Liver (tissue), 9 donors: ENCODE data around the gene VDR. TPM values are rescaled to one million over a fixed set of nuclear protein-coding genes. Genes with fewer than 3 reads are reported as not detected.

ENCODE experiments used
- DNase-seq: peaks from one replicate; pipeline ENCODE4 v3.0.0-alpha.2; 2017; ENCODE audit warnings: low spot score
- H3K27ac ChIP-seq, 2 donors: one replicate each; pipeline ENCODE4 v1.7.0; 2013; ENCODE audit warnings: inconsistent platforms in 2 of 2, low read length in 2 of 2, control low read depth in 1 of 2, low read depth in 1 of 2, mild to moderate bottlenecking in 1 of 2
- H3K27me3 ChIP-seq, 4 donors: one replicate each; pipeline versions ENCODE4 v1.6.1 to v1.7.0; 2013; ENCODE audit warnings: low read length in 3 of 4, inconsistent platforms in 1 of 4, mild to moderate bottlenecking in 1 of 4, moderate library complexity in 1 of 4; ENCODE audit not compliant: control insufficient read depth in 4 of 4, insufficient read depth in 4 of 4
- H3K36me3 ChIP-seq, 4 donors: one replicate each; pipeline versions ENCODE4 v1.6.1 to v1.7.0; 2013; ENCODE audit warnings: low read length in 3 of 4, mild to moderate bottlenecking in 3 of 4, low read depth in 1 of 4, moderate library complexity in 1 of 4; ENCODE audit not compliant: control insufficient read depth in 4 of 4, insufficient read depth in 3 of 4
- H3K4me1 ChIP-seq, 4 donors: one replicate each; pipeline versions ENCODE4 v1.6.1 to v1.7.0; 2013; ENCODE audit warnings: low read length in 3 of 4, mild to moderate bottlenecking in 3 of 4, moderate library complexity in 1 of 4; ENCODE audit not compliant: control insufficient read depth in 4 of 4, insufficient read depth in 4 of 4
- H3K4me3 ChIP-seq, 3 donors: one replicate each; pipeline versions ENCODE4 v1.6.1 to v1.7.0; 2013; ENCODE audit warnings: low read length in 3 of 3, control low read depth in 1 of 3, low read depth in 1 of 3, mild to moderate bottlenecking in 1 of 3
- H3K9ac ChIP-seq, 2 donors: one replicate each; pipeline ENCODE4 v1.7.0; 2013; ENCODE audit warnings: low read length in 2 of 2, mild to moderate bottlenecking in 2 of 2, moderate library complexity in 2 of 2, control low read depth in 1 of 2, low read depth in 1 of 2
- H3K9me3 ChIP-seq, 4 donors: one replicate each; pipeline versions ENCODE4 v1.6.1 to v1.7.0; 2013; ENCODE audit warnings: low read length in 3 of 4; ENCODE audit not compliant: control insufficient read depth in 4 of 4
- ATF3 ChIP-seq: IDR thresholded peaks from 2 replicates; pipeline ENCODE4 v1.6.1; 2016; ENCODE audit warnings: antibody characterized with exemption
- EGR1 ChIP-seq, 2 donors: IDR thresholded peaks; 2 replicates each; pipeline ENCODE4 v1.6.1; 2016 to 2018; ENCODE audit warnings: antibody characterized with exemption in 2 of 2, low read depth in 2 of 2
- FOXA1 ChIP-seq: IDR thresholded peaks from 2 replicates; pipeline ENCODE4 v1.6.1; 2016; ENCODE audit warnings: antibody characterized with exemption
- FOXA2 ChIP-seq: IDR thresholded peaks from 2 replicates; pipeline ENCODE4 v1.6.1; 2016; ENCODE audit warnings: antibody characterized with exemption
- GABPA ChIP-seq, 2 donors: IDR thresholded peaks in 1 of 2; conservative IDR thresholded peaks in 1 of 2; 2 replicates each; pipeline ENCODE4 v1.6.1; 2016; ENCODE audit warnings: antibody characterized with exemption in 2 of 2, mild to moderate bottlenecking in 1 of 2, moderate library complexity in 1 of 2
- HNF4A ChIP-seq, 2 donors: conservative IDR thresholded peaks; 2 replicates each; pipeline ENCODE4 v1.6.1; 2016; ENCODE audit warnings: antibody characterized with exemption in 2 of 2, mild to moderate bottlenecking in 2 of 2
- HNF4G ChIP-seq: IDR thresholded peaks from 2 replicates; pipeline ENCODE4 v1.6.1; 2016; ENCODE audit warnings: antibody characterized with exemption
- JUND ChIP-seq, 2 donors: IDR thresholded peaks; 2 replicates each; pipeline ENCODE4 v1.6.1; 2016; ENCODE audit warnings: antibody characterized with exemption in 2 of 2
- MAX ChIP-seq: IDR thresholded peaks from 2 replicates; pipeline ENCODE4 v1.6.1; 2016; ENCODE audit warnings: antibody characterized with exemption
- NR2F2 ChIP-seq: IDR thresholded peaks from 2 replicates; pipeline ENCODE4 v1.6.1; 2016; ENCODE audit warnings: antibody characterized with exemption
- RXRA ChIP-seq, 2 donors: IDR thresholded peaks; 2 replicates each; pipeline ENCODE4 v1.6.1; 2017 to 2018; ENCODE audit warnings: antibody characterized with exemption in 2 of 2, mild to moderate bottlenecking in 1 of 2
- SP1 ChIP-seq: IDR thresholded peaks from 2 replicates; pipeline ENCODE4 v1.6.1; 2018; ENCODE audit warnings: antibody characterized with exemption, mild to moderate bottlenecking
- TAF1 ChIP-seq: conservative IDR thresholded peaks from 2 replicates; pipeline ENCODE4 v1.6.1; 2016; ENCODE audit warnings: antibody characterized with exemption, mild to moderate bottlenecking
- YY1 ChIP-seq: IDR thresholded peaks from 2 replicates; pipeline ENCODE4 v1.6.1; 2016; ENCODE audit warnings: antibody characterized with exemption, mild to moderate bottlenecking
- ZBTB33 ChIP-seq: IDR thresholded peaks from 2 replicates; pipeline ENCODE4 v1.6.1; 2016; ENCODE audit warnings: antibody characterized with exemption
- WGBS: extraction: QIAGEN DNeasy Blood & Tissue Kit; methylation state at CpG from one replicate; pipeline ENCODE4 v1.1.7; 2013; 5-methylcytosine and 5-hydroxymethylcytosine counted together
- polyA plus RNA-seq, 2 donors: library from polyadenylated mRNA; stranded (reverse) in 1 of 2; unstranded in 1 of 2; fragments of 200-250 nt in 1 of 2; fragments of >200 nt in 1 of 2; fragmentation: Nextera tagmentation in 1 of 2; extraction: Ambion mirVana in 1 of 2; gene quantifications; one replicate each; pipeline versions ENCODE4 v1.2.1 to v1.2.3, GENCODE V29; 2013 to 2015
- total RNA-seq, 2 donors: library from RNA; depleted of rRNA; stranded (reverse); fragments of >200 nt; gene quantifications; one replicate each; pipeline ENCODE4 v1.2.3, GENCODE V29; 2014
- TF ChIP-seq, protein P1 (sequence below): IDR thresholded peaks from 2 replicates; pipeline ENCODE4 v1.6.1; 2016; ENCODE audit warnings: antibody characterized with exemption, mild to moderate bottlenecking
- TF ChIP-seq, protein P2 (sequence below): fragments of 150-350 bp; IDR thresholded peaks from 2 replicates; pipeline ENCODE4 v1.5.1; 2017; ENCODE audit warnings: improper control_type of control experiment, low read depth, low read length; ENCODE audit not compliant: missing input control
- donor health status: healthy.
- donor health status: healthy.
- donor health status: healthy.
- donor health status: healthy.
- donor health status: healthy.

VDR gene
- total and polyA plus RNA-seq, 4 donors = 0.25 to 0.47 (median 0.35) TPM

DNA sequence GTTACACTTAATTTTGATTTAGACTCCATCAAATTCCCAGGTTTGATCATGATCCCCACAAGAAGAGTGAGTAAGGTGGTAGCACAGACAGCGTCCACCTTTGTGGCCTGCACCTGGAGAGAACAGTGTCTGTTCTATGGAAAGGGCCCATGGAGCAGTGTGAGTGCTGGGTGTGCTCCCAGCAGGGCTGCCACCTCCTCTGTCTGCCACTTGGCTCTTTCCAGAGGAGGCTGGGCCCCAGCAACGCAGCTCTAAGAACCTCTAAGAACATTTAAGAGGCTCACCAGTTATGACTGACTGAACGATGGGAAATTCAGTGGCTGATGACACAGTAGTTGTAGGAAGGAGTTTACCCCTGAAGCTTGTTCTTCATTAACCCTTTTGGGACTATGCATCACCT is 17.3 kb downstream of the VDR start:
- DNase-seq = no peak
- Histone ChIP-seq H3K27ac (no peak overlapping the region), H3K4me1 (no peaks in the 10 kb centered on the region), H3K36me3 (no peaks in the 10 kb centered on the region), H3K4me3 (no peak overlapping the region), H3K9me3 (no peaks in the 10 kb centered on the region), H3K27me3 (no peaks in the 10 kb centered on the region), H3K9ac (no peak overlapping the region)
- WGBS = 89% methylated on average over 3 of the region's 3 CpGs
- no peak for TF ChIP-seq SP1
- no peak for TF ChIP-seq GABPA (IDR thresholded peaks at IDR 0.05 in 1 of 2, conservative IDR thresholded peaks at IDR 0.05 in 1 of 2)
- TF ChIP-seq HNF4A (conservative IDR thresholded peaks at IDR 0.05) = no peak
- TF ChIP-seq, protein P1, sequence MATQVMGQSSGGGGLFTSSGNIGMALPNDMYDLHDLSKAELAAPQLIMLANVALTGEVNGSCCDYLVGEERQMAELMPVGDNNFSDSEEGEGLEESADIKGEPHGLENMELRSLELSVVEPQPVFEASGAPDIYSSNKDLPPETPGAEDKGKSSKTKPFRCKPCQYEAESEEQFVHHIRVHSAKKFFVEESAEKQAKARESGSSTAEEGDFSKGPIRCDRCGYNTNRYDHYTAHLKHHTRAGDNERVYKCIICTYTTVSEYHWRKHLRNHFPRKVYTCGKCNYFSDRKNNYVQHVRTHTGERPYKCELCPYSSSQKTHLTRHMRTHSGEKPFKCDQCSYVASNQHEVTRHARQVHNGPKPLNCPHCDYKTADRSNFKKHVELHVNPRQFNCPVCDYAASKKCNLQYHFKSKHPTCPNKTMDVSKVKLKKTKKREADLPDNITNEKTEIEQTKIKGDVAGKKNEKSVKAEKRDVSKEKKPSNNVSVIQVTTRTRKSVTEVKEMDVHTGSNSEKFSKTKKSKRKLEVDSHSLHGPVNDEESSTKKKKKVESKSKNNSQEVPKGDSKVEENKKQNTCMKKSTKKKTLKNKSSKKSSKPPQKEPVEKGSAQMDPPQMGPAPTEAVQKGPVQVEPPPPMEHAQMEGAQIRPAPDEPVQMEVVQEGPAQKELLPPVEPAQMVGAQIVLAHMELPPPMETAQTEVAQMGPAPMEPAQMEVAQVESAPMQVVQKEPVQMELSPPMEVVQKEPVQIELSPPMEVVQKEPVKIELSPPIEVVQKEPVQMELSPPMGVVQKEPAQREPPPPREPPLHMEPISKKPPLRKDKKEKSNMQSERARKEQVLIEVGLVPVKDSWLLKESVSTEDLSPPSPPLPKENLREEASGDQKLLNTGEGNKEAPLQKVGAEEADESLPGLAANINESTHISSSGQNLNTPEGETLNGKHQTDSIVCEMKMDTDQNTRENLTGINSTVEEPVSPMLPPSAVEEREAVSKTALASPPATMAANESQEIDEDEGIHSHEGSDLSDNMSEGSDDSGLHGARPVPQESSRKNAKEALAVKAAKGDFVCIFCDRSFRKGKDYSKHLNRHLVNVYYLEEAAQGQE = no peak
- no peak for TF ChIP-seq HNF4G
- TF ChIP-seq RXRA (IDR thresholded peaks at IDR 0.05) = no peak
- TF ChIP-seq TAF1 = no peak
- no peak for TF ChIP-seq ZBTB33

- DNase-seq = no peak
- 89% methylated on average over 13 of the region's 13 CpGs for WGBS
- H3K27me3 ChIP-seq = no peaks in the 10 kb centered on the region
- H3K36me3 ChIP-seq = no peaks in the 10 kb centered on the region
- TF ChIP-seq, protein P2, sequence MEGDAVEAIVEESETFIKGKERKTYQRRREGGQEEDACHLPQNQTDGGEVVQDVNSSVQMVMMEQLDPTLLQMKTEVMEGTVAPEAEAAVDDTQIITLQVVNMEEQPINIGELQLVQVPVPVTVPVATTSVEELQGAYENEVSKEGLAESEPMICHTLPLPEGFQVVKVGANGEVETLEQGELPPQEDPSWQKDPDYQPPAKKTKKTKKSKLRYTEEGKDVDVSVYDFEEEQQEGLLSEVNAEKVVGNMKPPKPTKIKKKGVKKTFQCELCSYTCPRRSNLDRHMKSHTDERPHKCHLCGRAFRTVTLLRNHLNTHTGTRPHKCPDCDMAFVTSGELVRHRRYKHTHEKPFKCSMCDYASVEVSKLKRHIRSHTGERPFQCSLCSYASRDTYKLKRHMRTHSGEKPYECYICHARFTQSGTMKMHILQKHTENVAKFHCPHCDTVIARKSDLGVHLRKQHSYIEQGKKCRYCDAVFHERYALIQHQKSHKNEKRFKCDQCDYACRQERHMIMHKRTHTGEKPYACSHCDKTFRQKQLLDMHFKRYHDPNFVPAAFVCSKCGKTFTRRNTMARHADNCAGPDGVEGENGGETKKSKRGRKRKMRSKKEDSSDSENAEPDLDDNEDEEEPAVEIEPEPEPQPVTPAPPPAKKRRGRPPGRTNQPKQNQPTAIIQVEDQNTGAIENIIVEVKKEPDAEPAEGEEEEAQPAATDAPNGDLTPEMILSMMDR = no peak
- TF ChIP-seq ATF3 (no peak), MAX (no peak), JUND (IDR thresholded peaks at IDR 0.05) (no peak), EGR1 (IDR thresholded peaks at IDR 0.05; ENCODE audit: low read depth in 2 of 2) (no peak), GABPA (IDR thresholded peaks at IDR 0.05 in 1 of 2, conservative IDR thresholded peaks at IDR 0.05 in 1 of 2) (no peak), SP1 (no peak), FOXA1 (no peak), FOXA2 (no peak), YY1 (no peak), HNF4G (no peak), RXRA (IDR thresholded peaks at IDR 0.05) (no peak), NR2F2 (no peak)
- TF ChIP-seq, protein P1 = no peak
- H3K4me3 ChIP-seq = no peak overlapping the region
- no peaks in the 10 kb centered on the region for H3K4me1 ChIP-seq
- no peak overlapping the region for H3K9ac ChIP-seq
- H3K9me3 ChIP-seq = no peaks in the 10 kb centered on the region
- H3K27ac ChIP-seq = no peak overlapping the region
Measured at GRCh38 chr12:47886510-47887240, 18.1 kb downstream of the VDR start.
